Inferior parietal cortex (tissue), 1 donor: Measurements from ENCODE around the gene CHCHD10.
A peak's percentile ranks its signal among the peaks of the same experiment; 100 is the strongest.

ENCODE experiments used
- DNase-seq: peaks from one replicate; pipeline ENCODE4 v3.0.0-alpha.2; 2016; ENCODE audit errors: extremely low spot score

Gene CHCHD10

DNA sequence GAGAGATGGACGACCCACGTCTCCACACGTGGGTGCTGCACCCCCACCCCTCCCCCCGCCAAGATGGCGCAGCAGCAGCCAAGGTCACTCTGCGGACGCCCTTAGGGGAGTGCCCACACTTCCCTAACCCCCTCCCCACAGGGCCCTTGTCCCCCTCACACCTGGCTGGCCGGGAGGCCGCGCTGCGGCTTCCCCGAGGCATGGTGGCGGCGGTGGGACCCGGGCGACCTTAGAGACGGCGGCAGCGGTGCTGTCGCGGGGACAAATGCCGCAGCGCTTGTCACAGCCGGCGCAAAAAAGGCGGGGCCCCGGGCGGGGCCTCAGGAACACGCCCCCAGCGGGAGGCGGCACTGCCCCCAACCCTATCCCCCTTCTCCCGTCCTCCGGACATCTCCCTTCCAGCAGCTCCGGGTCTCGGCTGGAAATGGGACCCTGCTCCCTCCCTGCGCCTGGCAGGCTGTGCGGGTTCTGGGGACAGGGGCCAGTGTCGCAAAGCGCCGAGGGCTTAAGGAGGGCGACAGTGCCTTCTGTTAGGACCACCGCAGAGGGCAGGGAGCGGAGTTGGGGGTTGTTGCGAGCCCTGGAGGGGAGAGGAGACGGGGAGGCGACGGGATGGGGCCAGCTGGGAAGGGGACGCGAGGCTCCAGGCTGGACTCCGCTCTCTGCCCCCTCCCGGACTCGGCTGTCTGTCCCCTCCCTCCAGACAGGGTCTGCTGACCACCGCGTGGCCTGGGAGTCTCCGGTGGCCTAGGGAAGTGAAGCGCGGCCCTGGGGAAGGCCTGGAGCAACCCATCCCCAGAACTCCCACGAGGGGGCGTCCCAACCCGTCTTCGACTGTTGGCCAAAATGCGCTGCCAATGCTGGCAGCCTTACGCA, at the start of gene CHCHD10:
CHCHD10 (minus strand) TSS at position 300 of the 876 bp plus-strand sequence; CDS start at position 202, 98 bp downstream.
- peak; percentile 85 for DNase-seq

DNA sequence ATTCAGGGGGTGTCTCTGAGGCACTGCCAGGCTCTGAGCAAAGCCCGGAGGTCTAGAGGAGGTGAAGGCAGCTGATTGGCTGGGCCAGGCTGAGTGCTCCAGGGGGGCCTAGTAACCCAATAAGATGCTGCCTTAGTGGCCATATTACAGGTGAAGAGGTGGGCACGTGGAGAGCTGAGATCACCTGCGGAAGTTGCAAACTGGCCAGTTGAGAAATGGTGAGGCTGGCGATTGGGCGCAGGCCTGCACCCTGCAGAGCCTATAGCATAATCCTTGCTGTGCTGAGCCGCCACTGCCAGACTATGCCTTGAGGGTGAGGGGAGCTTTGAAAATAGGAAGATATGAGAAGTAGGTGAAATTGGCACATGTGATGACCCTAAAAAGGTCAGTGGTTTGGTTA, 49.4 kb upstream of the CHCHD10 start:
- no peak for DNase-seq

DNA sequence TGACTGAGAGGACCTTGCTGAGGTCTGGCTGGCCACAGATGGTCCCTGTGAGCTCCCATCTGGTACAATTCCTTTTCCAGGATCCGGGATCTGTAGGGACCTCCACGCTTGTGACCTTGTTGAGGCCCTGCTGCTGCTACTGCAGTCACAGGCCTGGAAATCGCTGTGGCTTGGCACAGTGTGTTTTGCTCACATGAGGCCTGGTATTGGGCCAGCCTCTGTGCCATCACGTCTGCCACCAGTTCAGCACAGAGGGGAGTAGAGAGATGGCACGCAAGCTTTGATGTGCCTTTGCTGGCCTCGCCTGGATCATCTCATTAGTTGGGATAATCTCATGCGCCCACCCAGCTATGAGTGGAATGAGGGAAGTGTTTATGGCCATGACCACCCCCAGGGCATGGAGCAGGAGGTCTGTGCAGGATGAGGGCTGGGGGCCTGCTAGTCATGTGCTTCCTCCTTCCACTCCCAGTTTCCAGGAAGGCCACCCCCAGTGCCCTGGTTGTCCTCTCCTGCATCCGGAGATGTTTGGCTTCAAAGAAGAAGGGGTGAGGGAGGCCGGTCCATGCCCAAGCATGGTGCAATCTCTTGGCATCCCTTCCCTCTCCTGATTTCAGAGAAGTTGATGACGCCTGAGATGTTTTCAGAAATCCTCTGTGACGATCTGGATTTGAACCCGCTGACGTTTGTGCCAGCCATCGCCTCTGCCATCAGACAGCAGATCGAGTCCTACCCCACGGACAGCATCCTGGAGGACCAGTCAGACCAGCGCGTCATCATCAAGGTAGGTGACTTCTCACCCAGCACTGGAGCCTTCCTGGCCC, 48.6 kb upstream of the CHCHD10 start:
- no peak for DNase-seq

DNA sequence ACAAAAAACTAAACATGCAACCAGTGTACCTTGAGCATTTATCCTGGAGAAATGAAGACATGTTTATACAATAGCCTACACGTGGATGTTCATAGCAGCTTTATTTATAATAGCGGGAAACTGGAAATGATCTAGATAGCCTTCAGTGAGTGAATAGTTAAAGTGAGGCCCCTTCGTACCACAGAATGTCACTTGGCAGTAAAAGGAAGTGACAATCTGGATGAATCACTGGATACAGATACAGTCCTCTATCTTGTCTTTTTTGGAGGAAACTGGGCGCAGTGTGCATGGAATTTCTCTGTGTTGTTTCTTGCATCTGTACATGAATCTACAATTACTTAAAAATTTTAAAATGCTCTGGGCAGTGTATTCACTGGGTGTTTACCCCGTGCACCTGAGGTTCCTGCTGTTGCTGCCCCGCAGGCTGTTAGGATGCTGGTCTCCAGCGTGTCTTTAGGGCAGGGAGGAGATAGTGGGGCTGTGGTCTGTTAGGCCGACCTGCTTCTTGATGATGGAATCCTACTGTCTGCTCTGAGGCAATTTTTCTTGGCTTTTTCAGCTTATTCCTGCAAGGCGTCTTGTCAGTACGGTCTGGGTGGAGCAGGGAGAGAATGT, 47.9 kb upstream of the CHCHD10 start:
- no peak for DNase-seq

DNA sequence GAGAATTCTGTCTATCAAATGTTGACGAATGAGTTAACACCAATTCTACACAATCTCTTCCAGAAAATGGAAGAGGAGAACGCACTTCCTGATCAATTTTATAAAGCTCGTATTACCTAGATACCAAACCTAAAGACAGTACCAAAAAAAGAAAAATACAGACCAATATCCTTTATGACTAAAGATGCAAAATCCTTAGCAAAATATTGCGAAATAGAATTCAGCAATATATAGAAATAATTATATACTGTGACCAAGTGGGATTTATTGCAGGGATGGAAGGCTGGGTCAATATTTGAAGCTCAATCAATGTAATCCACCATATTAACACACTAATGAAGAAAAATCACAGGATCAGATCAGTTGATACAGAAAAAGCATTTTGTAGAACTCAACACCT, 44.6 kb upstream of the CHCHD10 start:
- DNase-seq = no peak

DNA sequence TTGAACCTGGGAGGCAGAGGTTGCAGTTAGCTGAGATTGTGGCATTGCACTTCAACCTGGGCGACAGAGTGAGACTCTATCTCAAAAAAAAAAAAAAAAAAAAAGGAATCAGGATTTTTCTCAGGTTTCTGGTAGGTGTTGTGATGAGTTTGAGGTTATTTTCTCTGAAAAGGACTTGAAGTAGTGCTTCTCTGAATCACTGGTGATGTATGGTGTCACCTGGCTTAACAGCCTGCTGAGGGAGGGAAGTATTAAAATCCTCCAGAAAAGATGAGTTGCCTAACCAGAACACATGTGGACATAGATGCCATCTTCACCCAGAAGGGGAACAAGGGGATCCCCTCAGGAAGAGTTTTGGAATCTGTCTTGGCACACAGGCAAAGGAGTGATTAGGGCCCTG, 39.1 kb upstream of the CHCHD10 start:
- DNase-seq = no peak

DNA sequence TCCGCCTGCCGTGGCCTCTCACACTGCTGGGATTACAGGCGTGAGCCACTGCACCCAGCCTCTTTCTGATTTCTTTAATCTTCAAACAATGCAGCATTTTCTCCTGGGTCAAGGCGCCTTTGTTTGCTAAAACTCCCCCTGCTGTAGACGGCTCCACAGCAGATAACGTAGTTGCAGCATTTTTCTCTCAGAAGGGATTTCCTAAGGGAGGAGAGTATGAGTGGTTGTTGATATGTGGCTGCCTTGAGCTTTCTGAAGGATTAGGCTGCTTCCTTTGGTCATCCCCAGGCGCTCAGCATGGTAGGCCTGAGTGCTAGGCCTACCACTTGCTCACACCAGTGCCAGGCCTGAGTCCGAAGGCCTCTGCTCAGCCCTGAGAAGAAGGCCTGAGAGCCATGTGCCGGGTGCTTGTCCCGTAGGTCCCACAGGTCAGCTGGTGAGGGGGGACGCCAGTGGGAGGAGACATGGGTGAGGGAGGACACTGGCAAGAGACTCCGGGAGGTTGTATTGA, 37.1 kb upstream of the CHCHD10 start:
- DNase-seq = no peak

DNA sequence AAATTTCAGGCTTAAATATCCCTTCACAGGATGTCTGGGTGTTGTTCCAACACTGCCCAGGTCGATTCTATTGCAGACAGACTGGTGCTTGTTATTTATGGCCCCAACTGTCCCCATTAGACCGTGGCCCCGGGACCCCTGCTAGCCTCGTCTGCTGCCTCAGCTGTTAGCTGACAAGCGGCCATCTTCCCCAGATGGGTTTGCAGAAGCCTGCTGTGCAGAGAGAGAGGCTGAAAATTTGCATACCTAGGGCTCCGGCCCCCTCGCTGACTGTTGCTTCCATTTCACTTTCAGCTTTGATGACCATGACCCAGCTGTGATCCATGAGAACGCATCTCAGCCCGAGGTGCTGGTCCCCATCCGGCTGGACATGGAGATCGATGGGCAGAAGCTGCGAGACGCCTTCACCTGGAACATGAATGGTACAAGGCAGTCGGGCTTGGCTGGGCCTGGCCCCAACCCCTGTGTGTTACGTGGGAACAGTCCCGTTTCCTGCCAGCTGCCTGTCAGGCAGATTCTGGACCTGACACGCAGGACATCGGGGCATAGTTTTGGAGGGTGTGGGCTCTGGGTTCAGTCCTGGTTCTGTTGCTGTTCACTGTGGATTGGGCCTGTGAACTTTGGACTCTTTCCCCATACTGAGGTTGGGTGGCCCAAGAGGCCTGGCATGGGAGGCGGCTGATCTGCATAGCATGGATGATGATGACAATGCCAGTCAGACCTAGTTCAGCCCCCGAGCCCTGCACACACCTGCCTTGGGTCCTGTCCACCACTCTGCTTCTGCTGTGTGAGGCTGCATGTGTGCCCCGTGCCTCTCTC, 35.4 kb upstream of the CHCHD10 start:
- no peak for DNase-seq

DNA sequence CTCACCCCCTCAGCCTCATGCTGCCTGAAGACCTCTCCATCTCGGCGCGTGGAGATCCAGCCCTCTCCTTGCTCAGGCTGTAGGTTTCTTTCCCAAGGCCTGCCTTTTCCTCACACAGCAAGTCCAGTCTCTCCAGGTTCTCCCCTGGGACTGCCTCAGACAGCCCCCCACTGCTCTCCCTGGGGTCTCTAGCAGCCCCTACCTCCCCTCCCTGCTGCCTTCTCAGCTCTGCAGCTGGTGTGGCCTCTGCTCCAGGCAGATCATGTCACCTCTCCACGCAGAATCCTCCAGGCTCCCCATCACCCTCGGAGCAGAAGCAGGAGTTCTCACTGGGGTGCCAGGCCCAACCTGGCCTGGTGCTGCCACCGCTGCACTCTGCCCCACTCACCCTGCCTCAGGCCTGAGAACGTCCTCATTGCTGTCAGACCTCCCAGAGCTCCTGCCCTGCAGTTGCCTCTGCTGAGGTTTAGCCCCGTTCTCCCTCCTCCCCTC, 34.2 kb upstream of the CHCHD10 start:
- no peak for DNase-seq

DNA sequence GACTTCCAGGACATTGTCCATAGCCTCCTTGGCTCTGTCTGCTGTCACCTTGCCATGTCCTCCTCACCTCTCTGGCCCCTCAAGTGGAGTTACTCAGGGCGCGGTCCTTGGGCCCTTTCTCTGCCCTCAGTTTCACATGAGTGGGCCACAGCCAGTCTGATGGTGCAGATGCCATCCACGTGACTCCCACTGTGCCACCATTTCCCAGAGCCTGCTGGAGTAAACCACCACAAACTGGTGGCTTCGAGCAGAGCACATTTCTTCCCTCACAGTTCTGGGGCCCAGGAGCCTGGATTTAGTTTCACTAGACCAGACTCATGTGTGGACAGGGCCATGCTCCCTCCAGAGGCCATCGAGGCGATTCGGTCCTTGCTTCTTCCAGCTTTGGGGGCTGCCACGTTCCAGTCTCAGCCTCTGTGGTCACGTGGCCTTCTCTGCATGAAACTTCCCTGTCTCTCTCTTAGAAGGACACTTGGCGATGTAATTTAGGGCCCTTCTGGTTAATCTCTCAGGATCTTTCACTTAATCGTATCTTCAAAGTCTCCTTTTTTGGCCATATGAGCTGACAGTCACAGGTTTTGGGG, 33.6 kb upstream of the CHCHD10 start:
- no peak for DNase-seq

DNA sequence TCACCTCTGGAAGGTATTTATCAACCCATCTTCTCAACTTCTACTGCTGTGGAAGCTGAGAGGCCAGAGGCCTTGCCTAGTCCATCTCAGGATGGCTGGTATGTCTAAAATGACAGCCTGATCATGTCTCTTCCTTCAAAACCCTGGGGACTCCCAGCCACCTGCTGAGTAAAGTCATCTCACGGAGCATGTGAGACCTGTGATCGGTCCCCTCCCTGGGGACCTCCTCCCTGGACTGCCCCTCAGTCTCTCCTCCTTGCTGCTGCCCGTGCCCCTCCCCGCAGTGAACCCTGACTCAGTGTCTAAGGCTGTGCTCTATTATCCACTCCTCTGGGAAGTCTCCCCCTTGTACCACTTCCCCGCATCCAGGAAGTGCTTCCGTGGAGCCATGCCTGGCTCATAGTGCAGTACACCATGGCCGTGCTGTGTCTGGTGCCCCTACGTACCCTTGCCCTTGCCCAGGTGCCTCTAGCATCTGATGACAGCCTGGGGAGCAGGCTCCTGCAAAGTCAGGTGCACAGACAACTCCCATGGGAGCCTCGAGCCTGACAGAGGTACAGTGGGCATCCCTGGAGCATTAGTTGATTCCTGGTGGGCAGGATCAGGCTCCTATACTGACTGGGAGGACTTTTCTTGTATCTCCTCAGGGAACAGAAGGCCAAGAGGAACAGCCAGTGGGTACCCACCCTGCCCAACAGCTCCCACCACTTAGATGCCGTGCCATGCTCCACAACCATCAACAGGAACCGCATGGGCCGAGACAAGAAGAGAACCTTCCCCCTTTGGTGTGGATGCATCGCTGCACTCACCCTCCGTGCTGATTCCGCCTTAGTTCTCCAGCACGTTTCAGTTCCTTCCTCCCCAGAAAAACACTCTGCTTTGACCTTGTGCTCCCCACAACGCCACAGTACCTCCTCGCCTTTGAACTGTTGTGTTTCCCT, 32.8 kb upstream of the CHCHD10 start:
- DNase-seq = no peak

DNA sequence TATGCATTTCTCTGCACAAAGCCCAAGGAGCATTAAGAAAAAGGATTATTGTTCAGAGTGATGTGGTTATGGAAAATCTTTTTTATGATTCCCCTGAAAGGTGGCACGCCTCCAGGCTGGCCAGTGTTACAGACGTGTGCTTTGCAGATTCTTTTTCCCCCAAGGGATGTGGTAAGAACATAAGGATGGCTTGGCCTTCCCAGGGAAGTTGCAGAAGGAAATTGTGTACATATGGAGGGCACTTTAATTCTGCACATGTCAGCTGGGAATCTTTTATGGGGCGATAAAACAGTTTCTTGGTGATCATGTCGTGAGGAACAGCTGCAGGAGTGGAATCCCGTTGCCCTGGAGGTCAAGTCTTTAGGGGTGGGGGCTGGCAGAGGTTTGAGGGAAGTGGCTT, 28.7 kb upstream of the CHCHD10 start:
- no peak for DNase-seq

DNA sequence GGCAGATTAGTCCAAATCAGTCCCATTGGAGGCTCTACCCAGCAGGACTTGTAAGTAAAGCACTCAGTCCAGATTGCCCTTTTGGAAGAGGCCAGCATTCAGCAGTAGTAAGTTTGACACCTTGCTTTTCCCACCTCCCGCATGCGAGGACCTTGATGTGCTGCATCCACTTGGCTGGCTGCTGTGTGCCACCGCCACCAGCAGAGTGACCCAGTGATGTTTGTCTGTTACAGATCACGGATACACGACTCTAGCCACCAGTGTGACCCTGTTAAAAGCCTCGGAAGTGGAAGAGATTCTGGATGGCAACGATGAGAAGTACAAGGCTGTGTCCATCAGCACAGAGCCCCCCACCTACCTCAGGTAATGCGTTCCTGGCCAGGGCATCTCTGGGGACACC, 25.6 kb upstream of the CHCHD10 start:
- DNase-seq = no peak

DNA sequence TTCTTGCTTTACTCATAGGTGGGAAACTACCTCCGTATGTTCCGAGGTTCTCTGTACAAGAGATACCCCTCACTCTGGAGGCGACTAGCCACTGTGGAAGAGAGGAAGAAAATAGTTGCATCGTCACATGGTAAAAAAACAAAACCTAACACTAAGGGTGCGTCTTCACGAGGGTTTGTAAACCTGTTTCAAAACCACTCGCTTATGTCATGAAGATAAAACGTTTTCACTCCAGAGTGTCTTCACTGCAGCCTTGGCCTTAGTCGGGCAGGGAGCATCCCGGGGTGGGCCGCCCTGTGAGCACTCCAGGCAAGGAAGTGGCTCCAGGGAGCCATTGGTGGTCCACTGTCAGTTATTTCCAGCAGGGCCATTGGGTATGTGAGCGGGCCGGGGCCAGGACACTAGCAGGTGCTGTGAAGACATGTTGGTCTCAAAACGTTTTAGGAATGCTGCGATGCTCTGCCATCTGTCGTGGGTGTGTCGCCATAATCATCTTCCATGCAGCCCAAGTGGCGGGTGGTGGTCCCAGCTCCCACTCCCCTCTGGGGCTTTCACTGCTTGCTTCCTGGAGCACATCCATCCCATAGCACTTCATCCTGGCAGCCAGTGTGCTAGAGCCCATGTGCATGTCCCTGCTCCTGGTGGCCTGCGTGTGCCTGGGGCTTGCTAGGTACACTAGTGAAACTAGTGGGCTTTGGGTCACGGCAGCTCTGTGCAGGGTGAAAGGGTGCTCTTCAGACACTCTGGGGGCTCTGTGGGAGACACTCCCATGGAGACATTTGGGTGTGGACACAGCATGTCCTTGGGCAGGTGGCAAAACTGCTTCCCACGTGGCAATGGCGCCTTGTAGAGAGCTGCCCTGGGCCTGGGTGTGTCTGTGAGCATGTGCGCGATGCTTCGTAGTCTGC, 24.2 kb upstream of the CHCHD10 start:
- DNase-seq = no peak

DNA sequence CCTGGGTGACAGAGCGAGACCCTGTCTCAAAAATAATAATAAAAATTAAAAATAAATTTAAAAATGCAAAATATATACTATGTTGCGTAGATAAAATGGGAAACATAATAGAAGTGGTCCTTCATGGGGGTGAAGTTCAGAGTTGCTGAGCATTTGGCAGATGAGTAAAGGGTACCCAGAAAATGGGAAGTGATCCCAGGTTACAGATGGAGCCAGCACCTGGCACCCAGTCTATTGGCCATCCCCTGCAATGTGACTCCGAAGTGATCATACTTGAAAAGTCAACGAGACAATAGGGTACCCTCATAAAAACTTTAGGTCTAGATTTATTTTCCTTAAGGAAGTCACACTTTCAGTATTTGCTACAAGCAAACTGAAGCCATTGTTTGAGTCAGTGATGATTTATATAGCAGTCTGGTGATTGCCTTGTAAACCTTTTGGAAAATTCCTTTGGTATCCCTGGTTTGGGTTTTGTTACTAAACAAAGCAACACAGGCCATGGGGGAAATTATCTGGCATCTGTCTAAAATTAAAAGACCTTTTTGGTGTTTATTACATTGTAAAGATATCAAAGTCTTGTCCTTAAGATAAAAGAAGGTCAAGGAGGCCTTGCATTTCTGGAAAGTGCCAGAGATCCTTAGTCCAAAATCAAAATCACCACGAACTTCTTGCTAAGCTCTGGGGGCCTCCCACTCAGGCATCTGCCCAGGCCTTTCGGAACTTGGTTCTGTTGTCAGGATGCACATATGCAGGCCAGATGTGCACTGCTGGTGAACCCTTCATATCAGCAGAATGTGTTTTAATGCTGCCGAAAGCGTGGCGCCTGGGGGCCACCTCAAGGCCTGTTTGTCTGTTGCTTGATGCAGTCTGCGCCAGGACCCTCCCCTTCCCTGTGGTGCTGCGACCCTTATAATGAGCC, 23.3 kb upstream of the CHCHD10 start:
- DNase-seq = no peak

DNA sequence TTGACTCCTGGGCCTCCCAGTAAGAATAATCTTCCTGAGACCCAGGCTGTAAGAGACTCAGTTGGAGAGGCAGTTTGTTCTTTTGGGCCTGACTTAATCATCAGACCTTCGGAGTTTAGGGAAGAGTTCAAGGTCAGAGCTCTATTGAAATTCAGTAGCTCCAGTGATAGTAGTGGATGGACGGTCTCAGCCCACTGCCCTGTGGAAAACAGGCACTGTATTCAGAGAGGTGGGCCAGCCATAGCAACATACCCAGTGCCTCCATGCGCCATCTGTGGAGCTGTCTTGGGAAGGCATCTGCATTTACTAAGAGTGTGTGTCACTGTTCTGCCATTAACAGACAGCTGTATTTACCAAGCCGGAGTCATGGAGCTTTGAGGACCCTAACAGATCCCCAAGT, 21.9 kb upstream of the CHCHD10 start:
- no peak for DNase-seq

DNA sequence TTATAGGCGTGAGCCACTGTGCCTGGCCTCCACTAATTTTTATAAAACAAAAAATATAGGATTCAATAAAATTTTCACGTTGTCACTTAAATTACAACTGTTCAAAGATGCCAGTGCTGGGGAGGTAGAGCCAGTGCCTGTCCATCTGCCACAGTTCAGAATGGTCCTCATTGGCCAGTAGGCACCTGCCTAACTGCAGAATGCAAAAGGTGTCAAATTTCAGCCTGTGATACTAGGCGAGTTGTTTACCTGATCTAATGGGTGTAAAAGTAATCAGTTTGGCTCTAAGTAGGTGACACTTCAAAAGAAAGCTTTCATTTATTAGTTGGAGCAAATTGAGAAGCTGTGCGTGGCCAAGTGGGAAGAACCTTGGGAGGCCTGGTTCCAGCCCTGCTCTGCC, 21.3 kb upstream of the CHCHD10 start:
- DNase-seq = no peak

DNA sequence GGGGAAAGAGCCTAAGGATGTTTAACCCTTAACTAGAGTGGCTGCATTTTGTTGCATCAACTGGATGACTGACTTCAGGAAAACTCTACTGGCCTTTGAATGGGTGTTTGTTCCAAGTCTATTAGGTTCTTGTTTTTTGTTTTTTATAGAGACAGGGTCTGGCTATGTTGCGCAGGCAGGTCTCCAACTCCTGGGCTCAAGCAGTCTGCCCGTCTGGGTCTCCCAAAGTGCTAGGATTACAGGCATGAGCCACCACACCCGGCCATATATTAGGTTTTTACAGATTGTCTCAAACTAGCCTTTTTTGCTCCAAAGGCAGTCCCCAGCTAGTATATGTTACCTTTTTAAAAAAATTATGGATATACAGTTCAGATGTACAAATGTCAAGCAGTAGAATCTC, 20.1 kb upstream of the CHCHD10 start:
- DNase-seq = no peak
